ENCODE measurements around the gene SNRNP25. TPM values are rescaled to one million over a fixed set of nuclear protein-coding genes. Genes with fewer than 3 reads are reported as not detected.
"Not testable (repeated sequence)": the region's sequence is repeated elsewhere in the genome, so short reads cannot be mapped to it uniquely, and the experiment has no call there.

The SNRNP25 gene
- total RNA-seq, 2 experiments from 2014 or later: 29.7 to 33.4 TPM

DNA sequence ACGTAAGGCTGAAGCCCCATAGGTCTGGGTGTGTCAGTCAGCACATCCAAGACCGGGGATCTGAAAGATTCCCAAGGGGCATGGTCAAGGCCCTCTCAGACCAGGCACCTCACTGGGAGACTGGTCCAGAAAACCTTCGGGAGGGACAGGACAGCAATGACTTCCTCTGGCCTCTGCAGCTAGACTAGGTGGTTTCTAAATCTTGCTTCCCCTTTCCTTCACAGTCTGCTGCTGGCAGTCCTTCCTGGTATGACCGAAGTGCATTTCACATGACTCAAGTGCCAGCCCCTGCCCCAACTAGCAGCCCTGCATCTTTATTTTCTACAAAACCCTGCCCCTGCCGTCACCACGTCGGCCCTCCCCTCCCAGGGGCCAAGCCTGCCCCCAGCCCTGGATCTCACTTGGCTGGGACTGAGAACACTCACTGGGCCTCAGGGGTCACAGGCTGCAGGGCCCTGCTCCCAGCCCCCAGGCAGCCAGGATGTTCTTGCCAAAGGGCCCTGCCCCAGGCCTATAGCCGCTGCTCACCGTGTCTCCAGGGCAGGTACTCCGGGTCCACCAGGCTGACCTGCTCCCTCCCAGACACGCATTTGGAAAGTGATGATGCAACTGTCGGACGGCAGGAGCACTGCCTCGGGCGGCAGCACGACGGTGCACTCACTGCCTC, 18.5 kb upstream of the SNRNP25 start:
- no peak overlapping the region for H3K4me3 Mint-ChIP-seq
- peaks cover 6% of the 10 kb centered on the region for H3K36me3 Mint-ChIP-seq (ENCODE audit: low read depth)
- no peak overlapping the region for H3K27ac Mint-ChIP-seq
- DNase-seq: no peak
- CTCF ChIA-PET: no interaction called here
- H3K27me3 Mint-ChIP-seq: no peaks in the 10 kb centered on the region
- H3K9me3 Mint-ChIP-seq: no peaks in the 10 kb centered on the region
- POLR2A ChIA-PET: interaction anchor here (0.8 kb wide), 1 partner anchor 18 kb away, joined by 3 read pairs; the partner anchor contains the start of genes POLR3K and SNRNP25
- H3K4me1 Mint-ChIP-seq: peaks cover 28% of the 10 kb centered on the region

GRCh38 chr16:35678-36305, 17.8 kb upstream of the SNRNP25 start:
- Mint-ChIP-seq H3K4me3 (no peak overlapping the region), H3K4me1 (peaks cover 29% of the 10 kb centered on the region), H3K9me3 (no peaks in the 10 kb centered on the region), H3K27ac (no peak overlapping the region), H3K27me3 (no peaks in the 10 kb centered on the region), H3K36me3 (ENCODE audit: low read depth) (peaks cover 6% of the 10 kb centered on the region)
- ChIA-PET POLR2A (no interaction called here), CTCF (no interaction called here)
- DNase-seq: no peak

DNA sequence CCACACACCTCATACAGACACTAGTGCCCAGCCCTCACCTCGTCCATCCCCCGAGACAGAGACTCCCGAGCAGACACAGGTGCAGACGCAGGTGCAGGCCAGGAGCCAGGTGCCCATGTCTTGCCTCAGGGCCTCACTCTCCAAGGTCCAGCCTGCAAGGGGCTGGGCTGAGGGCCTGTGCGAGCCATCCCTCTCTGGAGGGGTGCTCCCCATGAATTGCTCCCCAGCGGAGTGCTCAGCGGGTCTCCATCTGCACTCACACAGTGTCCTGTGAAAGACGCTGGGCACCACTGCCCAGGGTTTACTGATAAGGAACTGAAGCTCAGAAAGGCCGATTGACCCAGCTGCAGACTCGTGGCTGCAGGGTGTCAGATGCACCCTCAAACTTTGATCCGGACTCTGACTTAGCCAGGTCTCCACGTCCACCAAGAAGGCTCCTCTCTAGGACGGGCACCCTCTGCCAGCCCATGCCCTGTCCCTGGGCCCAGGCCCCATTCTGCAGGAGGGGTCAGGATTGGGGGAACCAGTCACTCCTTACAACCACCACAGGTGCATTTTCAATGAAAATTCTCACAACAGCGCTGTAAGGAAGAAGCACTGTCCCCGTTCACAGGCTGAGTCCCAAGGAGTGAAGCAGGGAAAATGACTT, 17.2 kb upstream of the SNRNP25 start:
- no peak overlapping the region for H3K27ac Mint-ChIP-seq
- no peaks in the 10 kb centered on the region for H3K27me3 Mint-ChIP-seq
- peaks cover 13% of the 10 kb centered on the region for H3K36me3 Mint-ChIP-seq (ENCODE audit: low read depth)
- peaks cover 29% of the 10 kb centered on the region for H3K4me1 Mint-ChIP-seq
- no peak overlapping the region for H3K4me3 Mint-ChIP-seq
- ChIA-PET POLR2A (interaction anchor here (0.5 kb wide), 1 partner anchor 57 kb away, joined by 3 read pairs; no protein-coding TSS in a partner anchor), CTCF (no interaction called here)
- no peaks in the 10 kb centered on the region for H3K9me3 Mint-ChIP-seq
- no peak for DNase-seq

GRCh38 chr16:37511-37910, 16.1 kb upstream of the SNRNP25 start:
- no peak for DNase-seq
- Mint-ChIP-seq H3K4me3 (no peak overlapping the region), H3K4me1 (peaks cover 37% of the 10 kb centered on the region), H3K36me3 (ENCODE audit: low read depth) (peaks cover 22% of the 10 kb centered on the region), H3K27ac (no peak overlapping the region), H3K9me3 (no peaks in the 10 kb centered on the region), H3K27me3 (no peaks in the 10 kb centered on the region)
- CTCF ChIA-PET: no interaction called here
- POLR2A ChIA-PET: interaction anchor here (0.5 kb wide), 1 partner anchor 56 kb away, joined by 3 read pairs; no protein-coding TSS in a partner anchor

- not testable (repeated sequence) for H3K4me3 Mint-ChIP-seq, H3K9me3 Mint-ChIP-seq, H3K27me3 Mint-ChIP-seq, DNase-seq
- CTCF ChIA-PET: interaction anchor here (0.7 to 1.7 kb wide), 4 partner anchors 15 to 190 kb away, joined by 3 to 7 read pairs (median 4); partner anchors contain the start of genes POLR3K and SNRNP25
- Mint-ChIP-seq H3K27ac (peak overlapping the region; percentile 47), H3K36me3 (ENCODE audit: low read depth) (peaks cover 29% of the 10 kb centered on the region), H3K4me1 (peaks cover 44% of the 10 kb centered on the region)
- POLR2A ChIA-PET: interaction anchor here (1.3 to 2.4 kb wide), 2 partner anchors 15 to 39 kb away, joined by 4 to 16 read pairs; partner anchors contain the start of genes POLR3K and SNRNP25
Observed at GRCh38 chr16:38206-38605, 15.4 kb upstream of the SNRNP25 start.

DNA sequence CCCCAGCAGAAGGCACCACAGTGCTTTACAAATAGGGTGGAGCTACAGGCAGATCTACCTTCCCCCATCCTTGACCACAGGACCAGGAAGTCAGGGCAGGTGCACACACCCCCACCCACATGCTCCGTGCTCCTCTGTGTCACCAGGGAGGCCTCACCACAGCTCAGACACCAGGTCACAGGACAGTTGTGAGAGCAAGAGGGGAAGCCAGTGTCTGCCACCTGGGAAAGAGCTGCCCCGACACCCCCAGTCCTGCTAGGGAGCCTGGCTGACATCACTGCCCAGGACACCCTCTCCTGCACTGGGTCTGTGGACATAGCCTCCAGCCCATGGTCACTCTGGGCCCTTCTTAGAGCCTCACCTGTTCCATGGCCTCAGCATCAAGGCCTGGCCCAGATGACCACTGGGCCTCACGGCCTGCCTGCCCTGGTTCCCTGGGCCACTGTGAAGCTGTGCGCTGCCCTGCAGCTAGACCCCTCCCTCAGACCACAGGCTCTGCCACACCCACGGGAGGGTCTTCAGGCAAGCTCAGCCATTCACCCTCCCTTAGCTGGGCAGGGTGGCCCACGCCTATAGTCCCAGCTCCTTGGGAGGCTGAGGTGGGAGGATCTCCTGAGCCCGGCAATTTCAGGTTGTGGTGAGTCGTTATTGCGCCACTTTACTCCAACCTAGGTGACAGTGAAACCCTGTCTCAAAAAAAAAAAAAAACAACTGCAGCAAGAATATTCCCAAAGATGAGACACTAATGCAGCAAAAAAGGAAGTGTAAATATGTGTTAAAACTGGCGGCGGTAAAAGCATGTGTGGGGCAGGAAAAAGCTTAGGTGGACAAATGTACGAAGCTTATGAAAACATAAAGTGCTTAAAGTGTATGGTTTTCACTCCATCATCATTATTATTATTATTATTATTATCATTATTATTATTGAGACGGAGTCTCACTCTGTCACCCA, 14.4 kb upstream of the SNRNP25 start:
- ChIA-PET POLR2A (interaction anchor here (1.3 to 2.4 kb wide), 2 partner anchors 14 to 38 kb away, joined by 4 to 16 read pairs; partner anchors contain the start of genes POLR3K and SNRNP25), CTCF (interaction anchor here (0.7 to 1.7 kb wide), 5 partner anchors 14 to 189 kb away, joined by 3 to 7 read pairs (median 4); partner anchors contain the start of genes POLR3K and SNRNP25)
- H3K4me3 Mint-ChIP-seq: no peak overlapping the region
- peaks cover 46% of the 10 kb centered on the region for H3K4me1 Mint-ChIP-seq
- no peaks in the 10 kb centered on the region for H3K27me3 Mint-ChIP-seq
- H3K36me3 Mint-ChIP-seq (ENCODE audit: low read depth): peaks cover 36% of the 10 kb centered on the region
- DNase-seq: peak; percentile 80
- H3K27ac Mint-ChIP-seq: peak overlapping the region; percentile 47
- H3K9me3 Mint-ChIP-seq: no peaks in the 10 kb centered on the region

GRCh38 chr16:41439-42068, 12.1 kb upstream of the SNRNP25 start:
- ChIA-PET CTCF (interaction anchor here (1.0 to 1.3 kb wide), 2 partner anchors 12 to 24 kb away, joined by 3 read pairs; partner anchors contain the start of genes POLR3K and SNRNP25), POLR2A (no interaction called here)
- Mint-ChIP-seq H3K36me3 (ENCODE audit: low read depth) (peaks cover 53% of the 10 kb centered on the region), H3K9me3 (no peaks in the 10 kb centered on the region), H3K4me1 (peaks cover 42% of the 10 kb centered on the region), H3K4me3 (no peak overlapping the region), H3K27me3 (no peaks in the 10 kb centered on the region), H3K27ac (no peak overlapping the region)
- no peak for DNase-seq

- peaks cover 42% of the 10 kb centered on the region for H3K4me1 Mint-ChIP-seq
- peaks cover 54% of the 10 kb centered on the region for H3K36me3 Mint-ChIP-seq (ENCODE audit: low read depth)
- DNase-seq: no peak
- ChIA-PET POLR2A (no interaction called here), CTCF (no interaction called here)
- no peaks in the 10 kb centered on the region for H3K27me3 Mint-ChIP-seq
- no peak overlapping the region for H3K27ac Mint-ChIP-seq
- no peak overlapping the region for H3K4me3 Mint-ChIP-seq
- no peaks in the 10 kb centered on the region for H3K9me3 Mint-ChIP-seq
Observed at GRCh38 chr16:42069-42457, 11.6 kb upstream of the SNRNP25 start.

- POLR2A ChIA-PET: no interaction called here
- CTCF ChIA-PET: no interaction called here
- H3K27me3 Mint-ChIP-seq: no peaks in the 10 kb centered on the region
- peaks cover 55% of the 10 kb centered on the region for H3K36me3 Mint-ChIP-seq (ENCODE audit: low read depth)
- peaks cover 40% of the 10 kb centered on the region for H3K4me1 Mint-ChIP-seq
- DNase-seq: no peak
- no peak overlapping the region for H3K4me3 Mint-ChIP-seq
- no peak overlapping the region for H3K27ac Mint-ChIP-seq
- no peaks in the 10 kb centered on the region for H3K9me3 Mint-ChIP-seq
Observed at GRCh38 chr16:42691-43090, 10.9 kb upstream of the SNRNP25 start.

- Mint-ChIP-seq H3K27me3 (no peaks in the 10 kb centered on the region), H3K36me3 (ENCODE audit: low read depth) (peaks cover 58% of the 10 kb centered on the region), H3K27ac (no peak overlapping the region), H3K4me1 (peaks cover 38% of the 10 kb centered on the region), H3K4me3 (no peak overlapping the region), H3K9me3 (no peaks in the 10 kb centered on the region)
- CTCF ChIA-PET: no interaction called here
- POLR2A ChIA-PET: no interaction called here
- no peak for DNase-seq
Observed at GRCh38 chr16:43294-43693, 10.3 kb upstream of the SNRNP25 start.

- H3K36me3 Mint-ChIP-seq (ENCODE audit: low read depth): peaks cover 56% of the 10 kb centered on the region
- H3K4me3 Mint-ChIP-seq: no peak overlapping the region
- ChIA-PET POLR2A (no interaction called here), CTCF (interaction anchor here (0.6 to 0.7 kb wide), 2 partner anchors 14 to 535 kb away, joined by 3 to 4 read pairs; no protein-coding TSS in a partner anchor)
- peaks cover 25% of the 10 kb centered on the region for H3K4me1 Mint-ChIP-seq
- no peak overlapping the region for H3K27ac Mint-ChIP-seq
- no peaks in the 10 kb centered on the region for H3K9me3 Mint-ChIP-seq
- no peaks in the 10 kb centered on the region for H3K27me3 Mint-ChIP-seq
- no peak for DNase-seq
Observed at GRCh38 chr16:44655-45054, 9.0 kb upstream of the SNRNP25 start.

DNA sequence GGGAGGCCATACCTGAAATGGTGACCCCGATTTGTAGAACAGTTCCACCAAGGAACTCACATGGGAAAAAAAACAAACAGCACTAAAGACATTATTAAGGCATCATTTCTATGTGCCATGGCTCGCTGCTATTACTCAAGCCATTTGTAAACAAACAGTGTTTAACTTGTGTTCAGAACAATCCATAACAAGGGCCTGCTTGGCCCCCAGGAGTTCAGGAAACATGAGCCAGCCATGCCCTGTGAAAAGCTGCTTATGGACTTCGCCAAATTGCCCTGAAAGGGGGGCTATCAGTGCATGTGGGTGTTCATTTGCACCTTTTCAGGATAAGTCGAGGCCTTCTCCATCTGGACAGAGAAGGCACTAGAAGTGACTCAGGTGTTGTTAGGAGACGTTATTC, 8.2 kb upstream of the SNRNP25 start:
- POLR2A ChIA-PET: no interaction called here
- no peaks in the 10 kb centered on the region for H3K9me3 Mint-ChIP-seq
- CTCF ChIA-PET: no interaction called here
- H3K4me1 Mint-ChIP-seq: peaks cover 25% of the 10 kb centered on the region
- no peaks in the 10 kb centered on the region for H3K27me3 Mint-ChIP-seq
- peaks cover 61% of the 10 kb centered on the region for H3K36me3 Mint-ChIP-seq (ENCODE audit: low read depth)
- no peak overlapping the region for H3K4me3 Mint-ChIP-seq
- no peak overlapping the region for H3K27ac Mint-ChIP-seq
- no peak for DNase-seq

Data from activated CD4-positive, alpha-beta memory T cell treated with anti-CD3 and anti-CD28 coated beads, Interleukin-2, amount 10 ng/mL, durations not matched to agents 7 days and 5 days (primary cell).